ENCODE measurements around the gene METTL5.

METTL5 gene

DNA sequence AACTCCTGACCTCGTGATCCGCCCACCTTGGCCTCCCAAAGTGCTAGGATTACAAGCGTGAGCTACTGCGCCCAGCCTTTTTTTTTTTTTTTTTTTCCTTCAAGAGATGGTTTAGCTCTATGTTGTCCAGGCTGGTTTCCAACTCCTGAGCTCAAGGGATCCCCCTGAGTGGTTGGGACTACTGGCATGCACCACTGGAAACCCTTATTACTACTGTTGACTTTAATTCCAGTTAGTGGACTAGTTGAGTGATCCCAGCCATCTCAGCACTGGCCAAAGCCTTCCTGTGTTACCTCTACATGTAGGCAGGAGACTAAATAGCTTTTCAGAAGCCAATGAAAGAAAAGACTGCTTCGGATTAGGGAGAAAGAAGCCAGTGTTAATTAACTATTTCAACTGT, 34.1 kb downstream of the METTL5 start:
- H3K27ac ChIP-seq (ENCODE audit: low read depth, low read length), result no peak overlapping the region
- no peaks in the 10 kb centered on the region for H3F3A ChIP-seq (ENCODE audit: insufficient read depth)
- no peak overlapping the region for H3K4me3 ChIP-seq (ENCODE audit: insufficient read depth, low read length, poor library complexity, severe bottlenecking)
- no peak overlapping the region for H2AFZ ChIP-seq (ENCODE audit: low read depth, low read length, severe bottlenecking)
- H4K20me1 ChIP-seq (ENCODE audit: low read depth, low read length), result no peaks in the 10 kb centered on the region
- no peaks in the 10 kb centered on the region for H3K27me3 ChIP-seq (ENCODE audit: low read length)
- H3K9me3 ChIP-seq (ENCODE audit: insufficient read depth, low read length), result no peaks in the 10 kb centered on the region
- no peaks in the 10 kb centered on the region for H3K9me2 ChIP-seq (replicated peaks; ENCODE audit: insufficient read depth, low read length)
- TF ChIP-seq, protein P1, sequence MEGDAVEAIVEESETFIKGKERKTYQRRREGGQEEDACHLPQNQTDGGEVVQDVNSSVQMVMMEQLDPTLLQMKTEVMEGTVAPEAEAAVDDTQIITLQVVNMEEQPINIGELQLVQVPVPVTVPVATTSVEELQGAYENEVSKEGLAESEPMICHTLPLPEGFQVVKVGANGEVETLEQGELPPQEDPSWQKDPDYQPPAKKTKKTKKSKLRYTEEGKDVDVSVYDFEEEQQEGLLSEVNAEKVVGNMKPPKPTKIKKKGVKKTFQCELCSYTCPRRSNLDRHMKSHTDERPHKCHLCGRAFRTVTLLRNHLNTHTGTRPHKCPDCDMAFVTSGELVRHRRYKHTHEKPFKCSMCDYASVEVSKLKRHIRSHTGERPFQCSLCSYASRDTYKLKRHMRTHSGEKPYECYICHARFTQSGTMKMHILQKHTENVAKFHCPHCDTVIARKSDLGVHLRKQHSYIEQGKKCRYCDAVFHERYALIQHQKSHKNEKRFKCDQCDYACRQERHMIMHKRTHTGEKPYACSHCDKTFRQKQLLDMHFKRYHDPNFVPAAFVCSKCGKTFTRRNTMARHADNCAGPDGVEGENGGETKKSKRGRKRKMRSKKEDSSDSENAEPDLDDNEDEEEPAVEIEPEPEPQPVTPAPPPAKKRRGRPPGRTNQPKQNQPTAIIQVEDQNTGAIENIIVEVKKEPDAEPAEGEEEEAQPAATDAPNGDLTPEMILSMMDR (IDR thresholded peaks at IDR 0.05; ENCODE audit: insufficient read depth, low read length, poor library complexity, severe bottlenecking), result no peak
- no peak for TF ChIP-seq EZH2phosphoT487 (conservative IDR thresholded peaks at IDR 0.05; ENCODE audit: low read length)
- no peaks in the 10 kb centered on the region for H3K36me3 ChIP-seq (ENCODE audit: low read length)
- no peak overlapping the region for H3K9ac ChIP-seq (ENCODE audit: low read length)
- no peak overlapping the region for H3K4me2 ChIP-seq (ENCODE audit: low read depth, low read length, poor library complexity, severe bottlenecking)
- H3K79me2 ChIP-seq (ENCODE audit: insufficient read depth, low read length), result no peaks in the 10 kb centered on the region

DNA sequence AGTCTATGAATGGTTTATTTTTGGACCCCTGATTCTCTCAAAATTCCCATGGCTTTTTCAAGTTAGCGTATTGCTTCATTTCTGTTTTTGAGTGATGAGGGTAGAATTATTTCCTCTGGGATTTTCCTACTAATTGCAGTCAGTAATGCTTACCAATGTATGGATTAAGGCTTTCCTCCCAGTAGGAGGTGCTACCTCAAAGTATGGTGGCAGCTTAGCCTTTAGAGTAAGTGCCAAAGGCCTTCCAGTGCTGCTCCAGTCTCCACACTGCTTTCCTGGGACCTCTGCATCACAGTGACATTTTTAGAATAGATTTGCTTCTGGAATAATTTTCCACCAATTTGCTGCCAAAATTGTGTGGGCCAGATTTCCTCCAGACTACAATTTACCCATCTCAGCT, 42.2 kb downstream of the METTL5 start:
- H3K9me3 ChIP-seq (ENCODE audit: insufficient read depth, low read length), result no peaks in the 10 kb centered on the region
- no peak overlapping the region for H3K27ac ChIP-seq (ENCODE audit: low read depth, low read length)
- TF ChIP-seq EZH2phosphoT487 (conservative IDR thresholded peaks at IDR 0.05; ENCODE audit: low read length), result no peak
- TF ChIP-seq, protein P1 (IDR thresholded peaks at IDR 0.05; ENCODE audit: insufficient read depth, low read length, poor library complexity, severe bottlenecking), result no peak
- no peaks in the 10 kb centered on the region for H3K36me3 ChIP-seq (ENCODE audit: low read length)
- H3K4me3 ChIP-seq (ENCODE audit: insufficient read depth, low read length, poor library complexity, severe bottlenecking), result no peak overlapping the region
- H3K9me2 ChIP-seq (replicated peaks; ENCODE audit: insufficient read depth, low read length), result no peaks in the 10 kb centered on the region
- H3K27me3 ChIP-seq (ENCODE audit: low read length), result no peaks in the 10 kb centered on the region
- no peak overlapping the region for H3K9ac ChIP-seq (ENCODE audit: low read length)
- H3K79me2 ChIP-seq (ENCODE audit: insufficient read depth, low read length), result no peaks in the 10 kb centered on the region
- no peak overlapping the region for H2AFZ ChIP-seq (ENCODE audit: low read depth, low read length, severe bottlenecking)
- no peaks in the 10 kb centered on the region for H3F3A ChIP-seq (ENCODE audit: insufficient read depth)
- H4K20me1 ChIP-seq (ENCODE audit: low read depth, low read length), result no peaks in the 10 kb centered on the region
- no peak overlapping the region for H3K4me2 ChIP-seq (ENCODE audit: low read depth, low read length, poor library complexity, severe bottlenecking)

DNA sequence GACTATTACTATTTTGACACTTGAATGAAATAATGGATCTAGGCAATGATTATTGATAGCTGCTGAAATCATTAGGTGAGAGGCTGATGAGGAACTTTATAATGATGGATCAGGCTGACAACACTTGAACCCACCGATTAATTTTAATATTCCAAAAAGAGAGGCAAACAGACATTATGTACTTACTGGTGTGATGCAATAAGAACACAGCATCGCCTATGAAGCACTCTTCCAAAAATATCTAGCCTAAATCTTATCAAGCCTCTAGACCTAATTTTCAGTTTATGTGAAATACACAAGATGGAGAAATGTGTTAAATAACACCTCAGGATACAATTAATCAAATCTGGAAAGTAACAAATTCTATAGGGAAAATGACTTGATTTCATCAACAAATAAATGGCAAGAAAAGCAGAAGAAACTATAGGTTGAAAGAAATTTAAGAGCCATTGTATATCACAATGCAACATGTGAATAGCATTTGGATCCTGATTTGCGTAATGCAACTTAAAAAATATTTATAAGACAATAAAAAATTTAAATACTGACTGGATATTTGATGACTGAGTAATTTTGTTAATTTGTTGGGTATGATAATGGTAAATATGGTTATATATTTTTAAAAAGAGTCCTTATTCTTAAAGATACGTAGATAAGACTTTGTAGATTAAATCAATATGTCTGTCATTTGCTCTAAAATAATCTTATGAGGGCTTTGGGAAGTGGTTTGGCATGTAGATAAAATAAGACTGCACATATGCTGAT, 43.3 kb downstream of the METTL5 start:
- Histone ChIP-seq H3K9me3 (ENCODE audit: insufficient read depth, low read length) (no peaks in the 10 kb centered on the region), H3K4me3 (ENCODE audit: insufficient read depth, low read length, poor library complexity, severe bottlenecking) (no peak overlapping the region), H3K36me3 (ENCODE audit: low read length) (no peaks in the 10 kb centered on the region), H2AFZ (ENCODE audit: low read depth, low read length, severe bottlenecking) (no peak overlapping the region), H3F3A (ENCODE audit: insufficient read depth) (no peaks in the 10 kb centered on the region), H3K27ac (ENCODE audit: low read depth, low read length) (no peak overlapping the region), H3K9me2 (replicated peaks; ENCODE audit: insufficient read depth, low read length) (no peaks in the 10 kb centered on the region), H4K20me1 (ENCODE audit: low read depth, low read length) (no peaks in the 10 kb centered on the region), H3K79me2 (ENCODE audit: insufficient read depth, low read length) (no peaks in the 10 kb centered on the region), H3K9ac (ENCODE audit: low read length) (no peak overlapping the region), H3K27me3 (ENCODE audit: low read length) (no peaks in the 10 kb centered on the region), H3K4me2 (ENCODE audit: low read depth, low read length, poor library complexity, severe bottlenecking) (no peak overlapping the region)
- no peak for TF ChIP-seq EZH2phosphoT487 (conservative IDR thresholded peaks at IDR 0.05; ENCODE audit: low read length)
- TF ChIP-seq, protein P1 (IDR thresholded peaks at IDR 0.05; ENCODE audit: insufficient read depth, low read length, poor library complexity, severe bottlenecking), result no peak
